A172 (cell line): ENCODE data around the gene CIRBP. TPM values are rescaled to one million over a fixed set of nuclear protein-coding genes. Genes with fewer than 3 reads are reported as not detected.
"Not testable (repeated sequence)": the region's sequence is repeated elsewhere in the genome, so short reads cannot be mapped to it uniquely, and the experiment has no call there.

Experiments
- DNase-seq: peaks from one replicate; pipeline ENCODE4 v3.0.0-alpha.2; 2015; ENCODE audit warnings: low spot score
- total RNA-seq: library from RNA; depleted of rRNA; stranded (reverse); fragments of >200 nt; shearing (Covaris generic); gene quantifications from 2 replicates; pipeline ENCODE4 v1.2.3, GENCODE V29; 2014

The CIRBP gene
- total RNA-seq, 1 experiment from 2014 or later = 124 TPM

DNA sequence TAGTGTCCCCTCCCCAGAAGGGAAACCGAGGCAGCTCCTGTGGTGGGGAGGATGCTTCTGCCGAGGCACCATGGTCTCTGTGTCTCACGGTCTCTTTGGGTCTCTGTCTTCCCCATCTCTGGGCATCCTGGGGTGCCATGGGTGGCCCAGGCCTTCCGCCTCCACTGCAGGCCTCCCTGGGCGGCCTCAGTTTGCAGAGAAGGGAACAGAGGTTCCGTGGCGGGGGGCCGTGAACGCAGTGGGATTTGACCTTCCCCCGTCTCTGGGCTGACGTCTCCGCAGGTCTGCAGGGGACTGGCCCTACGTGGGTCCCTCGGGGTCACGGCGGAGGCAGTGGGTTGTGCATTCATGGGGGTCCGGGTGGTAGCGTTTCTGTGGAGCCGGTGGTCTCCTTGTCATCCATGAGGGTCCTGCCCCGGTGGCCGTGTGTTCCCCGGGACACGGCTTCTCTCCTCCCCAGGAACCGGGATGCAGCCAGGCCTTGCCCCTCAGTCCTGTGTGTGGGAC, 21.1 kb downstream of the CIRBP start:
- no peak for DNase-seq

DNA sequence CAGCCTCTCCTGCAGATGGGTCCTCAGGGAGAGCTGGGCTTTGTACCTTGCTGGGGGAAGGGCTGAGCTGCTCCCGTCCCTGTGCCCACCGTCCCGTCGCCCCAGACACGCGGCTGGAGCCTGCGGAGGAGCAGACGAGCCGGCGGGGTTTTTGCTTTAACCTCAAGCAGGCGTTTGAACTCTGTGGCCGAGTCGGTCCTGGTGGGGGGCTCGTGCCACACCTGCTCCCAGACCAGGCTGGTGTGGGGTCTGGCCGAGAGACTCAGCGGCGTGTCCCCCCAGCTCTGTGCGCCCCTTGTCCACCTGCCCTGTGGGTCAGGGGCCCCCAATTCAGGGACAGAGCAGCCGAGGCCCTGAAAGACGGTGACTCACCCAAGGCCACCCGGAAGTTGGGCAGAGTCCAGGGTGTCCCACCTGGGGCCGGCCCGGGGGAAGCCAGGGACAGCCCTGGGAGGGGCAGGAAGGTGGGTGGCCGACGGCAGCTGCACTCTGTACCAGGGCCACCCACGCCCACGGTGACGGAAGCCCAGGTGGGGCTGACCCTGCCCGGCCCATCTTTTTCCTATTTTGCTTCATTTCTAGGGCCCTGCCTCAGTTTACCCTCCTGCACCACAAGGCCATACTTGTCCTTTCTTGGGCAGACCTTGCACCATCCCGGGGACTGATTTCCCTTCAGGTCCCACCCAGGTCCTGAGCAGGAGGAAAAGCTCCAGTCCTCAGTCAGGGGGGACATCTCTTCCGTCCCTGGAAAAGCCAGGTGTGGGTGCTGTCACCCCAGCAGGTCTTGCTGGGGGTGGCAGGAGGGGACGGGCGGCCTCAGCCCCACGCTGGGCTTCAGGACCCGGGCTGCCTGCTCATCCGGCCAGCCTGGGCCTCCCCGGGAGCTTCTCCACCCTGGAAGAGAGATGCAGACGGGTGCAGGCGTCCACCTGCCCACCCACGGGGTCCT, 21.8 kb downstream of the CIRBP start:
- DNase-seq = no peak

DNA sequence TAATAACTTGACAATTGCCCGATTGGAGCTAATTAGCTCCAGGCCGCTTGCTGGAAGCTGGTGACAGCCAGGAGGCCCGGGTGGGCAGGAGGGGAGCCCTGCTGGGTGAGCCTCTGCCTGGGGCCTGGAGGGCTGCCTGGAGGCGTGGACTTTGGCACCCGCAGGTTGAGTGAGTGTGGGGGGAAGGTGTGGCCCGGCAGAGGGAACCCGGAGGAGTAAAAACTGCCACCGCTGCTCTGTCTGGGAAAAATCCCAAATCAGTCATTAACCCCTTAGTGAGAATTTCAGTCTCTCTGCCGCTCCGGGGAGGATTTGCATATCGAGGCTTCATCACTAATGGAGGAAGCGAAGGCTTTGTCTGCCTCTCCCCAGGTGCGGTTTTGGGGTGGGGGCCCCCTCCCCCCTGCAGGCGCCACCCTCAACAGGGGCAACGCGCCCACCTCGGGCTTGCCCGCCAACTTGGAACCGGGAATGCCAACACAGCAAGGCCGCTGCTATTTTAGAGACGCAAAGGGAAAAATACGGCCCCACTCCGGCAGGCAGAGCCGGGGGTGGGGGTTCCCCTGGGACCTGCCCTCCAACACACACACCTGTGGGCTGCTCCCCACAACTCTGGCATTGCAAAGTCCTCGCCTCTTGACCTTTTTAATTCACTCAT, 22.8 kb downstream of the CIRBP start:
- DNase-seq = no peak

DNA sequence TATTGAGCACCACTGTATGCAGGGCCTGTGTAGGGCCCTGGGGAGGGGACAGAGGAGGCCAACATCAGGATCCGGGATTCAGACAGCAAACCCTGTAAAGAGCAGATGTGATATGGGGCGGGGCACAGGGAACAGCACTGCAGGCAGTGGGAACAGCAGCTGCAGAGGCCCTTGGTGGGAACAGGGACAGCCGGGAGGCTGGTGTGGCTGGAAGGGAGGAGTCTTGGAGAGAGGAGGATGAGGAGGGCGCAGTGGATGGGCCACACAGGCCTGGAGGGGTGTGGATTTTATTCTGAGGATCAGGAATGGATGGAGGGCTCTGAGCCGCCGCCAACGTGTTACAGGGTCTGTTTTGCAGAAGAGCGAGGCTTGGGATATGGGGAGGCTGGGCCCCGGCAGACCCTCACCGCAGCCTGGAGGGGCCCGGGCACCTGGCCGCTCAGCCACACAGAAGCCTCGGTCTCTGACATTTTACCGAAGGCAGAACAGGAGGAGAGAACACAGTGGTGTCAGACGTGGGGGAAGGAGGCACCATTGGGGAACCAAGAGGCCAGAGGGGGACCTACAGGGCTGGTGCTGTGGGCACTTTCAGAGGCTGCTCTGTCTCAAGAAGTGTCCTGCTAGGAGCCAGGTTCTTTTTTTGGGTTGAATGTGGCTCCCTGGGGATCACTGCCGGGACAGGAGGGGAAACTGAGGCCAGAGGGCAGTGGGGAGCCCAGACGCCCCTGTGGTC, 23.5 kb downstream of the CIRBP start:
- no peak for DNase-seq

DNA sequence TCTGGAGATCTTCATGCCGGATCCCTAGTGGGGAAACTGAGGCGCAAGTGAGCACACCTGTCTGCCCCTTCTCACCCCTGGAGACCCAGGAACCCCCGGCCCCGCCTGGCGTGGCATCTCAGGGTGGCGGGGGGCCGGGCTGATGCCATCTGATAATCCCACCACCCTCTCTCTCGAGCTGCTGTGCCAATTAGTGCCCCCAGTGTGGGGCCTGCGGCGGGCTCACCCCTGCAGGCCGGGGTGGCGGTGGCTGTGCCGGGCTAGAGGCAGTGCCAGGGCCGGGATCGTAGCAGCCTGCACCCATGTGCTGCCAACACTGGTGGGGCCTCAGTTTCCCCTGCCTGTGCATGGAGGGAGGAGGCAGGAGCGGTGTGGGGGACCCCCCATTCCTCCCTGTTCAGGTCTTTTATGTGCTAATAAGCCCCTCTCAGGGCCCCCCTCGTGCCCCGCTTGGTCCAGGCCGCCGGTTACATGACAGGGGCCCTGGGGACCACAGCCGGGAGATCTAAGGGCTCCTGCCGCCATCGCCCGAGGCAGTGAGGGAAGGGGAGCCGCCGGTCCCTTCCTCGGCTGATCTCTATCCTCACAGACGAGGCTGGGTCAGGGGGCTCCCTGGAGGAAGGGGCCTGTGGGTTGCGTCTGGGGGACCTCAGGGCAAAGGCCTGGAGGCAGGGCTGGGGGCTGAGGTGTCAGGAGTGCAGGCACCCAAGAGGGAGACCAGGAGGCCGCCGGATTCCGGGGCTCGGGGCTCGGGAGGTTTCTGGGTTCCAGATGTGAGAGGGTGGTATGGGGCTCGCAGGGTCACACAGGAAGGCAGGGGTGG, 24.9 kb downstream of the CIRBP start:
- no peak for DNase-seq

DNA sequence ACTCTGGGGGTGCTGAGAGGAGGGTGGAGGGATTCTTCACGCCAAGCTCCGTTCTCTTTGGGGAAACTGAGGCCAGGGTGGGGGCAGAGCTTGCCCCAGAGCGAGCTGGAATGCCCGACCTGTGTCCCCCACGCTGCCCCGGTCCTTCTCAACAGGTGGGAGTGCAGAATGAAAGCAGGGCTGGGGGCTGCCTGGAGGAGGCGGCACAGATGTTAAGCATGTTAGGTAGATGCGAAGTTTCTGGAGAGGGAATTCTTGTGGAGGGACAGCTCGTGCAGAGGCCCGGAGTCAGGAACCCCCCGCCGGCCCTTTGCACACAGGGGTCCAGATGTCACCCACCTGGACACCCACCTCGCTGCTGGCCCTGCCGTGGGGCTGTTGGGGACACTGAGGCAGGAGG, 25.6 kb downstream of the CIRBP start:
- no peak for DNase-seq

DNA sequence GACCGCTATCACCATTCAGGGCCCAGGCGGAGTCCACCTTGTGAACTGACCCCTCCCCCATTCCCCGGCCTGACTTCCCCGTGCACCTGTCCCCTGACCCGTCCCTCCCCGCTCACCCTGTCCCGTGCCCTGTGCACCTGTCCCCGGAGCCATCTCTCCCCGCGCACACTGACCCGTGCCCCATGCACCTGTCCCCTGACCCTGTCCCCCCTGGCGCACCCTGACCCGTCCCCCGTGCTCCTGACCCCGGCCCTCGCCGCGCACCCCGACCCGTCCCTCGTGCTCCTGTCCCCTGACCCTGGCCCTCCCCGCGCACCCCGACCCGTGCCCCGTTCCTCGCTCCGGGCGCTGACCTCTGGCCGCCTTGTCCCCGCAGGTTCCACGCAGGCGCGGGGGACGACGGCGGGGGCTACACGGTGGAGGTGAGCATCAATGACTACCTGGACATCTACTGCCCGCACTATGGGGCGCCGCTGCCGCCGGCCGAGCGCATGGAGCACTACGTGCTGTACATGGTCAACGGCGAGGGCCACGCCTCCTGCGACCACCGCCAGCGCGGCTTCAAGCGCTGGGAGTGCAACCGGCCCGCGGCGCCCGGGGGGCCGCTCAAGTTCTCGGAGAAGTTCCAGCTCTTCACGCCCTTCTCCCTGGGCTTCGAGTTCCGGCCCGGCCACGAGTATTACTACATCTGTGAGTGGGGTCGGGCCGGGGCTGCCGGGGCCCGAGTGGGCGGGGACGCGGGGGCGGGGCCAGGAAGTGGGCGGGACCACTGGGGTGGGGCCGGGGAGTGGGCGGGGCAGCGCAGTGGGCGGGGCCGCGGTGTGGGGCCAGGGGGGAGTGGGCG, 26.3 kb downstream of the CIRBP start:
- DNase-seq = no peak

DNA sequence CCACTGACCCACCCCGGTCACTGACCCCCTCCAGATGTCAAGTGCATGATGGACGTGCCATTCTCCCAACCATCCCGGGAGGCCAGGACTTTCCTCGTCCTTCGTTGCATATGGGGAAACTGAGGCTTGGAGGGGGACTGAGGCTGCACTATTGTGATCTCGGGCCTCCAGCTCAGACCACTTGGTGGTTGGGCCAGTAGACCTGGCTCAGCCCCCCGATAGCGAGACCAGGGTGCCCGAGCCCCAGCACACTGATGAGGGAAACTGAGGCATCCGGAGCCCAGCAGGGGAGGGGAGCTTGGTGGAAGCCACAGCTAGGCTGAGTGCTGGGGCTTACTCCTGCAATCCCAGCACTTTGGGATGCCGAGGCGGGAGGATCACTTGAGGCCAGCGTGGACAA, 26.9 kb downstream of the CIRBP start:
- no peak for DNase-seq

DNA sequence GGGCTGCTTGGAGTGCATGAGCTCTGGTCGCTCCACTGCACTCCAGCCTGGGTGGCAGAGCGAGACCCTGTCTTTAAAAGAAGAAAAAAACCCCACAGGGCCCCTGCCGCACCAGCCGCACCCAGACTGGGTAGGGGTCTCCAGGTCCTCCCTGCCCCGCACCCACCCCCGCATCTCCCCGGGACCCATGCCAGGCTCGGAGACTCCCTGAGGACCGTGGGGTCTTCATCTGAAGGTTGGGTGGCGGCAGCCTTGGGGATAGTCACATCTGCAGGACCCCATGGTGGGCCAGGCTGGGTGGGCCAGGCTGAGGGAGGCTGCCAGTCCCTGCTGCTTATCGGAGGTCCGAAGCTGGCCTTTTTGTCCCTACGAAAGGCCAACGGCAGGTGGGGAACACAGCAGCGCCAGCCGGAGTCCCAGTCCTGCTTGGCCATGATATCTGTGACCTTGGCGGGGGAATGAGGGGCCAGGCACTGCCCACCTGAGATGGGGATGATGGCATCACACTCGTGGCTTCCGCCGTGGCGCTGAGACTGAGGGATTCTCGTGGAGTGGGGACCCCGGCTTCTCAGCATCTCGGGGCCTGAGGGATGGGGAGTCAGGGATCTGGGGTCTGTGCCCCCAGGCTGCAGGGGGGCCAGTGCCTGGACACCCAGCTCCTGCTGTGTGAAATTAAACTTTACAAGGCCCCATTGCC, 27.6 kb downstream of the CIRBP start:
- no peak for DNase-seq

DNA sequence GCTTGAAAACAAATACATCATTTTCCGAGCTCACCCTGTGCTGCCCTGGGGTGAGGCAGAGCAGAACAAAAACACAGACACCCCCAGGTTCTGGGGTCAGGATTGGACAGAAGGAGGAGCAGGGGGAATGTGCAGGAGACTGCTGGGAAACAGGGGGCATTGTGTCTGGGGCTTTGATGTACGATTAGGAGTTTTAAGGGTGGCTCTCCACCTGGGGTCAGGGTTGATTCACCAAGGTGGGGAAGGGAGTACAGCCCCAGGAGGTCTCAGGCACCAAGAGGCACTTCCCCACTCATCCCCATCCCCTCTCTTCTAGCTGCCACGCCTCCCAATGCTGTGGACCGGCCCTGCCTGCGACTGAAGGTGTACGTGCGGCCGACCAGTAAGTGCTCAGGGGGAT, 29.1 kb downstream of the CIRBP start:
- DNase-seq = no peak

DNA sequence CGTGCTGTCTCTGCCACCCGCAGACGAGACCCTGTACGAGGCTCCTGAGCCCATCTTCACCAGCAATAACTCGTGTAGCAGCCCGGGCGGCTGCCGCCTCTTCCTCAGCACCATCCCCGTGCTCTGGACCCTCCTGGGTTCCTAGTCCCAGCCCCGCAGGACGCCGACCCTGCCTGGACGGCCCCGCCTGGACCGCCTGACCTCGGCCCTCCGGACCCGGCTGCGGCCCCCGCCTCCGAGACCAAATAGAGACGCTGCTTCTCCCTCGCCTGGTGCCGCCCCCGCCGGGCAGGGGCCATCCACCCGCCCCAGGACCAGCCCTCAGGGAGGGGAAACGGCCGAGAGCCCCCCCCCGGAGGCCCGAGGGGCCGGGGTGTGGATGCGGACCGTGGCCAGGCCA, 30.7 kb downstream of the CIRBP start:
- DNase-seq = no peak

DNA sequence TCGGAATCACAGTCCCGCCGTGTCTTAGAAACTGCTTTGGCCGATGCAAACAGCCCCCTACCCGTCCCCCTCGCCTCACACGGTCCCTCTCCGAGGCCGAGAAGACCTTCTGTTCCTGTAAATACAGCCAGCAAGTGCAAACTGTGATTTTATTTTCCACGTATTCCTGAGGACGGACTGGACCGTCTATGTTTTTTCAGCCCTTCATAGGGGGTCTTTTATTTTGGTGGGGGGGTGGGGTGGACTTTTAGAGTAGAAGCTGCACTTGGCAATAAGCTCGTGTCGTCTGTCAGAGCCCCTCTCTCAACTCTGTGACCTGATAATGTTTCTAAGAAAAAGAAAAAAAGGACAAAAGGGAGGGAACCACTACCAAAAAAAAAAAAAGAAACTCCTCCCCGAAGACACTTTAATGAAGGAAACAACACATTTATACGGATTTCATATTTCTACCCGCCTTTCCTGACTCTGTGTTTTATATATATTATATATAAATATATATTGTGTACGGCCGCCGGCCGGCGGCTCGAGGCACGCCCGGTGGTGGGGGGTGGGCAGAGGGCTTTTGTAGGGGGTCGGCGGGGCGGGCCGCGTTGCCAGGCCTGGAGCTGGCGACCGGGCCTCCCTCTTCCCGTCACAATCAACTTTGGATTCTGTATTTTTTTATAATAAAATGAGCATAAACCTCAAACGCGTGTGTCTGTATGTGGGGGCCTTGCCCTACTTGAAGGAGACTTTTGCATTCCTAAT, 31.8 kb downstream of the CIRBP start:
- no peak for DNase-seq

DNA sequence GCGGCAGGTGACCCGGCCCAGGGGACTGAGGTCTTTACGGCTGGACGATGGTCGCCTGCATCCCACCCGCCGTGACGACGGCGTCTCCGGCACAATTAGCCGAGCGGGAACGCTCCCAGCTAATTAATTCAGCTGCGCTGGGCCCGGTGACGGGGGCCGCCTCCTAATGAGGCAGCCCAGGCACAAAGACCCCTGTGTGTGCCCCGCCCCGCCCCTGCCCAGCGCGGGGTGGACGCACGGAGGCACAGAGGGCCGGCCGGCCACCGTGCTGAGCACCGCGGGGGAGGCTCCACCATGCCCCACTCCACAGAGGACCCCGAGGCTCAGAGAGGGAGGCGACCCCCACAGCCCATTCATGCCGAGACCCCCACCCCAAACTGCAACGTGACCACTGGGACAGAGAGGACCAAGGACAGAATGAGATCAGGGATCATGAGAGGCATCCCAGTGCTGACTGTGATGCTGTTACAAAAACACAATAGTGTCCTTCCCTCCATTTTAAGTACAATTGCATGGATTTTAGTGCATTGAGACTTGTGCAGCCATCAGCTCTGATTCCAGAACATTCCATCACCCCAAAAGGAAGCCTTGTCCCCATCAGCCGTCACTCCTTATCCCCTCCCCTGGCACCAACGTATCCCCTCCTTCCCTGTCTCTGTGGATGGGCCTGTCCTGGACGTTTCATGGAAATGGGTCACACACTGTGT, 33.6 kb downstream of the CIRBP start:
- DNase-seq = no peak

DNA sequence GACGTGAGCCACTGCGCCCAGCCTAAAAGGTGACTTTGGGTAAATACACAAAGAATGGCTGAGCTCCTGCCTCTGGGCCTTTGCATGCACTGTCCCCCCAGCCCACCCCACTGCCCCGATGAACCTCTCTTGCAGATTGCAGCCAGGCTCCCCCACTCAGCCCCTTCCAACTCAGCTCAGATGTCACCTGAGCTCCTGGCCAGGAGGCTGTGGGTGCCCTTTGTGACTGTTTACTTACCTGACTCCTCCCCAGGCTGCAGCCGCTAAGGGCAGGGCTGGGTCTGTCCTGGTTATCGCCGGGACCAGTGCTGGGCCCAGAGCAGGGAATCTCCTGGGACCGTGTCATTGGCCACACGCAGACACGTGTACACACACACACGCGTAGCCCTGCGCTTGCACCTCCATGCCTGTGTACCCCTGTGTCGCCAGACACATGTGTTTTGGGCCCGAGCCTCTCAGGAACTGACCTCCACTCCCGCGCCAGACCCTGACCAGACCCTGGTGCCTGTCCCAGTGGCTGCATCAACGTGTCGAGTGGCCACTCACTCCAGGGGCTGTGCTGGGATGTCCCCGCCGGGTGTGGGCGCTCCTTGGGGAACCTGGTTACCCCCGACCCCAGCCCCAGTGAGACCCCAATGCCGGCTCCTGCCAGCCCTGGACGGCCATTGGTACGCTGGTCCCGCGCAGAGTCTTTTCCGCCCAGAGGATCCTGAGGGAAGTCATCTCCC, 35.2 kb downstream of the CIRBP start:
- no peak for DNase-seq

DNA sequence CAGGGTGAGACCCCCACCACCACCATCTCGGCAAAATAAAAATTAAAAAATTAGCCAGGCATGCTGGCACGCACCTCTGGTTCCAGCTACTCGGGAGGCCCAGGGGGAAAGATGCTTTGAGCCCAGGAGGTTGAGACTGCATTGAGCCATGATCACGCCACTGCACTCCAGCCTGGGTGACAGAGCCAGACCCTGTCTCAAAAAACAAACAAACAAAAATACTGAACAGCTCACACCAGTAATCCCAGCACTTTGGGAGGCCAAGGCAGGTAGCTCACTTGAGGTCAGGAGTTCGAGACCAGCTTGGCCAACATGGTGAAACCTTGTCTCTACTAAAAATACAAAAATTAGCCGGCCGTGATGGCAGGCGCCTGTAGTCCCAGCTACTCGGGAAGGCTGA, 36.2 kb downstream of the CIRBP start:
- DNase-seq = not testable (repeated sequence)

DNA sequence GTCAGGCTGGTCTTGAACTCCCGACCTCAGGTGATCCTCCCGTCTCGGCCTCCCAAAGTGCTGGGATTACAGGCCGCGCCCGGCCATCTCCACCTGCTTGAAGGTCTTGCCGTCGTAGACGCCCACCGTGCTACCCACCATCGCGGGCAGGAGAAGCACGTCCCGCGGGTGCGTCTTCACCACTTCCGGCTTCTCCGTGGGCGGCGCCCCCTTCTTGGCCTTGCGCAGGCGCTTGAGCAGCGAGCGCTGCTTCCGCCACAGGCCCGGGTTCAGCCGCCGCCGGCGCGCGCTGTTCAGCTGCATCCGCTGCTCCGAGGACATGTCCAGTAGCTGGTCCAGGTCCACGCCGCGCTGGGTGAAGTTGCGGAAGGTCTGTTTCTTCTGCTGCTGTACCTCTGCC, 38.2 kb downstream of the CIRBP start:
- no peak for DNase-seq

DNA sequence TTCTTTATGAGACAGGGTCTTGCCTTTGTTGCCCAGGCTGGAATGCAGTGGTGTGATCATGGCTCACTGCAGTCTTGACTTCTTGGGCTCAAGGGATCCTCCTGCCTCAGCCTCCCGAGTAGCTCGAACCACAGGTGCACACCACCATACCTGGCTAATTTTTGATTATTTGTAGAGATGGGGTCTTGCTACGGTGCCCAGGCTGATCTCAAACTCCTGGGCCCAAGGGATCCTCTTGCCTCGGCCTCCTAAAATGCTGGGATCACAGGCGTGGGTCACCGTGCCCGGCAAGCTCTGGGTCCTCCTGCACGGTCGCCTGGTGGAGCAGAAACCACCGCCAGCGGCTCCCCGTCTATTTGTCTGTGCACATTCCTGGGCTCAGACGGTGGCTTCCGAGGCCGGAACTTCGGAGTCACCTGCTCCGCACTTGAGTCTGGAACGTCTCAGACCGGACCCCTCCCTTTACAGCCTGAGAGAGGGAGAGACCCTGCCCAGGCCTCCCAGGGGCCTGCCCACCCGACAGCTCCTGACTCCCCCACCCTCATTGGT, 38.7 kb downstream of the CIRBP start:
- no peak for DNase-seq

DNA sequence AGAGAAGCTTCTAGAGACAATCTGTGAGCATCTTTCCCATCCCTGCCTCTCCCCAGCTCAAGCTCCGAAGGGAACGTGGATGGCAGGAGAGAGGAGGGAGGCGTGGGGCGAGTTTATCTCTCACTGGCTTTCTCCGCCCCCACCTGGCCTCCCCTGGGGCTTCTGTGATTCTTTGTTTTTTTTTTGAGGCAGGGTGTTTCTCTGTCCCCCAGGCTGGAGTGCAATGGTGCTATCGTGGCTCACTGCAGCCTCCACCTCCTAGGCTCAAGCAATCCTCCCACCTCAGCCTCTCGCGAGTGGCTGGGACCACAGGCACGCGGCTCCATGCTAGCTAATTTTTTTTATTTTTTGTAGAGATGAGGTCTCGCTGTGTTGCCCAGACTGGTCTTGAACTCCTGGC, 39.6 kb downstream of the CIRBP start:
- DNase-seq = no peak
